SKM-1 treated with dmso at 0.1 percent for 144 hours (cell line): ENCODE results near the gene SMARCC1.
"Not testable (repeated sequence)": the region's sequence is repeated elsewhere in the genome, so short reads cannot be mapped to it uniquely, and the experiment has no call there.

Experiments used
- DNase-seq: peaks from one replicate; lab custom pipeline; 2025; ENCODE audit not compliant: unreplicated experiment; lab: John Stamatoyannopoulos, UW

The SMARCC1 gene

DNA sequence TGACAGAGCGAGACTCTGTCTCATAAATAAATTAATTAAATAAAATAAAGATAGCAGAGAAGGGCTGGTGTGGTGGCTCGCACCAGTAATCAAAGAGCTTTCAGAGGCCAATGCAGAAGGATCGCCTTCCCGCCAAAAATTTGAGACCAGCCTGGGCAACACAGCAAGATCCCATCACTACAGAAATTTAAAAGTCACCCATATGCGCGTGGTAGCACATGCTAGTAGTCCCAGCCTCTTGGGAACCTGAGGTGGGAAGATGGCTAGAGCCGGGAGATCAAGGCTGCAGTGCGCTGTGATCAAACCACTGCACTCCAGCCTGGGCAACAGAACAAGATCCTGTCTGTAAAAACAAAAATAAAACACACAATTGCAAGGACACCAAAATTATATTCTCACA lies 9.6 kb downstream of the SMARCC1 start:
- DNase-seq: no peak

GRCh38 chr3:47766186-47766585 lies 15.5 kb downstream of the SMARCC1 start:
- no peak for DNase-seq

- DNase-seq: no peak
Observed at GRCh38 chr3:47762233-47762632, 19.5 kb downstream of the SMARCC1 start.

DNA sequence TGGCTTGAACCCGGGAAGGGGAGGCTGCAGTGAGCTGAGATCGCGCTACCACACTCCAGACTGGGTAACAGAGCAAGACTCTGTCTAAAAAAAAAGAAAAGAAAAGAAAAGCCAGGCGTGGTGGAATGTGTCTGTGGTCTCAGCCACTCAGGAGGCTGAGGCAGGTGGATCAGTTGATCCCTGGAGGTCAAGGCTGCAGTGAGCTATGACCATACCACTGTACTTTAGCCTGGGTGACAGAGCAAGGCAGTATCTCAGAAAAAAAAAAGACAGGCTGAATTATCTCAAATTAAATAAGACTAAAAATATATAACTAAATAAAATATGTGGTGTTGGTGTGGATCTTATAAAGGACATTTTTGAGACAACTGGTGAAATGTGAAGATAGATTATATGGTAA lies 20.6 kb downstream of the SMARCC1 start:
- DNase-seq: no peak

DNA sequence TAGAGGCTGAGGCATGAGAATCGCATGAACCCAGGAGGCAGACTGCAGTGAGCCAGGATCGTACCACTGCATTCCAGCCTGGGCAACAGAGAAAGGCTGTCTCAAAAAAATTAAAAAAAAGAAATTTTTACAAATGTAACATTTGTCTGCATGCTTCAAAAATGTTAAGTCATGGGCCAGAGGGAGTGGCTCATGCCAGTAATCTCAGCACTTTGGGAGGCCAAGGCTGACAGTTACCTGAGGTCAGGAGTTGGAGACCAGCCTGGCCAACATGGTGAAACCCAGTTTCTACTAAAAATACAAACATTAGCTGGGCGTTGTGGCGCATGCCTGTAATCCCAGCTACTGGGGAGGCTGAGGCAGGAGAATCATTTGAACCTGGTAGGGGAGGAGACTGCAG lies 21.5 kb downstream of the SMARCC1 start:
- DNase-seq: not testable (repeated sequence)

GRCh38 chr3:47758261-47759025 lies 23.2 kb downstream of the SMARCC1 start:
- DNase-seq: no peak

DNA sequence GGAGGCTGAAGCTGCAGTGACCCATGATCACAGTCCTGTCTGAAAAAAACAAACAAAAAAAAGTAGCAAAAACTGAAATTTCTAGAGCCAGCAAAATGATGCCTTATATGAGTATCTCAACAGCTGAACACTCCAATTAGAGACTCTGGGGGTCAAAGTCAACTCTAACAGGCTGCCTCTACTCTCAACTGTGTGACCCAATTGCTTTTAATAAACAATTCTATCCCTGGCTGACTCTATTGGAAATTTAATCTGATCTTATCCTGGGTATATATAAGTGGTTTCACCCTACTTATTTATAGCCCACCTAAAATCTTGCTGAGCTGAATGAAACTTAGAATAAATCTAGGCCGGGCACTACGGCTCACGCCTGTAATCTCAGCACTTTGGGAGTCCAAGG lies 29.0 kb downstream of the SMARCC1 start:
- no peak for DNase-seq

DNA sequence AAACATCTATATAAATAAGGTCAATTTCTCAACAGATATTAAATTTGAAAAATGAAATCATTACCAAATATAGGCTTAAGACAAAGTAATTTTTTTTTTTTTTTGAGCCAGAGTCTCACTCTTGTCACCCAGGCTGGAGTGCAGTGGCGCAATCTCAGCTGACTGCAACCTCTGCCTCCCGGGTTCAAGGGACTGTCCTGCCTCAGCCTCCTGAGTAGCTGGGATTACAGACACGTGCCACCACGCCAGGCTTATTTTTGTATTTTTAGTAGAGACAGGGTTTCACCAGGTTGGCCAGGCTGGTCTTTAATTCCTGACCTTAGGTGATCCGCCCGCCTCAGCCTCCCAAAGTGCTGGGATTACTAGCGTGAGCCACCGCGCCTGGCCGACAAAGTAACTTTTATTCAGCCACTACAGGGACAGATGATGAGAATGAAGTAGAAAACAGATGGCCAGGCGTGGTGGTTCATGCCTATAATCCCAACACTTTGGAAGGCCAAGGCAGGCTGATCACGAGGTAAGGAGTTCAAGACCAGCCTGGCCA lies 30.8 kb downstream of the SMARCC1 start:
- DNase-seq: not testable (repeated sequence)

DNA sequence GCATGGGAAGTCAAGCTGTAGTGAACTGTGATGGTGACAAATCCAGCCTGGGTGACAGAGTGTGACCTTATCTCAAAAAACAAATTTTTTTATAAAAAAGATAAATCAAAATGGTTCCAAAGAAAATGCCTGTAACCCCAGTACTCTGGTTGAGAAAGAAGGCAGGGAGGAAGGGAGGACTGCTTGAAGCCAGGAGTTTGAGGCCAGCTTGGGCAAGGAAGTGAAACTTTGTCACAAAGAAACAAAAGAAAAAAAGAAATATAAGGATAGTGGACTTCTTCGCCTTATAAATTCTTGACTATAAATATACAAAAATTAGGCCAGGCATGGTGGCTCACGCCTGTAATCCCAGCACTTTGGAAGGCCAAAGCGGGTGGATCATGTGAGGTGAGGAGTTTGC lies 34.1 kb downstream of the SMARCC1 start:
- no peak for DNase-seq

GRCh38 chr3:47746264-47746663 lies 35.4 kb downstream of the SMARCC1 start:
- DNase-seq: no peak

DNA sequence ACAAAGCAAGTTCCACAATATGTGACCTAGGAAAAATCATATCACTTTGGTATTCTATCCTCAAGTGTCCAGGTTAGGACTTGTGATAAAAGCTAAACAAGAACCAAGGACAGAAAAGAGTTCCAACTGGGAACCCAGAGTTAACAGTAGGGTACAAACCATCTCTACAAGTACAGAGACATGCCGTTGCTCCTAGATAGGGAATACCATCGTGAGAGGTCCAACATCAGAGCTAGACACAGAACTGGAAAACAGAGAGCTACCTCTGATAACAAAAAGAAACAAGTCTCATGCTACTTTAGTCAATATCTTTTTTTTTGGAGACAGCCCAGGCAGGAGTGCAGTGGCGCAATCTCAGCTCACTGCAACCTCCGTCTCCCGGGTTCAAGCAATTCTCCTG lies 37.8 kb downstream of the SMARCC1 start:
- no peak for DNase-seq

- DNase-seq: not testable (repeated sequence)
Observed at GRCh38 chr3:47743352-47743751, 38.3 kb downstream of the SMARCC1 start.

DNA sequence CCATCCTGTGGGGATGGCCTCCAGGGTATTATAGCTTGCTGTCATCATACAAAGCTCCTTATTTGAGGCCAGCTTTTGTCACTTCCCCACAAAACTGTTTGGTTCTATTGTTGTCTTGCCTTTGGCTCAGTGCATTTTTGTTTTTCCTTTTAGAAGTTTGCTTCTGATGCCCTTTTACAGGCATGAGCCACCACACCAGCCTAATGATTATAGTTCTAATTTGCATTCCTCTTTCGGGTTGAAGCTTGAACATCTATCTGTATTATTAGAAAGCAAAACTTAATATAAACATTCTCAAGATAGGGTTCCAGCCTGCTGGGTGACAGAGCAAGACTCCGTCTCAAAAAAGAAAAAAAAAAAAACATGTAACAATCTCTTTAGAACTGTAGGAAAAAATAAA lies 39.8 kb downstream of the SMARCC1 start:
- no peak for DNase-seq

- no peak for DNase-seq
Observed at GRCh38 chr3:47732143-47732542, 49.5 kb downstream of the SMARCC1 start.

DNA sequence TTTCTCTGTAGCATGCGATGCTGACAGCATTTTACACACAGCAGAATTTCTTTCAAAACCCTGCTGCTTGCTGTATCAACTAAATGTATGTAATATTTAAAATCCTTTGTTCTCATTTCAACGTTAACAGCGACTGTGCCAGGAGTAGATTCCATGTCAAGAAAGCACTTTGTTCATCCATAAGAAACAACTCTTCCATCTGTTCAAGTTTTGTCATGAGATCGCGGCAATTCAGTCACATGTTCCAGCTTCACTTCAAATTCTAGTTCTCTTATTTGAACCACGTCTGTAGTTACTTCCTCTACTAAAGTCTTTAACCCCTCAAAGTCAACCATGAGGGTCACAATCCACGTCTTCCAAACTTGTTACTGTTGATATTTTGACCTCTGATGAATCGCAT lies 50.6 kb downstream of the SMARCC1 start:
- no peak for DNase-seq

DNA sequence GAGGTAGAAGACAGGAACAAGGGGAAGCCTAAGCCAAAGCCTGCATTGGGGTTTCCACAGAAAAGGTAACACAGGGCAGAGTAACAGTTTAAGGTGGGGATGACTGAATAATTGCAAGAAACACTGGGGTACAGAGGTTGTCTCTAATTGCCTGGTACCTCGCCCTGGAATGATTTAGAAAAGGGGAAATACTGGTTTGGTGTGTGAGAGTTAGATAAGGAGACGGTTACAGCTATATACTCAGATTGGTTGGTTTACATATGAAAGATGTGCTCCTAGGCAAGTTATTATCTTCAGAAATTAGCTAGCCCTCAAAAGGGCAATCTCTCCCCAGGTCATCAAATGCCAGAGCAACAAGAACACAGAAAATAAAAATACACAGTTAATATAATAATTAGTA lies 58.8 kb downstream of the SMARCC1 start:
- DNase-seq: no peak

DNA sequence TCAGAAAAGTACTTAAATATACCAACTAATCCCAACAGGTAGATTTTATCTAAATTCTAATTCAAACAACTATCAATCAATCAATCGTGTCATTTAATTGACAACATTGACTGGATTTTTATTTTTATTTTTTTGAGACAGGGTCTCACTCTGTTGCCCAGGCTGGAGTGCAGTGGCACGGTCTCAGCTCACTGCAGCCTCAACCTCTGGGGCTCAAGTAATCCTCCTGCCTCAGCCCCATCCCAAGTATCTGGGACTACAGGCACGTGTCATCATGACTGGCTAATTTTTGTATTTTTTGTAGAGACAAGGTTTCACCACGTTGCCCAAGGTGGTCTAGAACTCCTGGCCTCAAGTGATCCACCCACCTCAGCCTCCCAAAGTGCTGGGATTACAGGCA lies 64.2 kb downstream of the SMARCC1 start:
- not testable (repeated sequence) for DNase-seq

GRCh38 chr3:47716656-47717055 lies 65.0 kb downstream of the SMARCC1 start:
- DNase-seq: no peak

DNA sequence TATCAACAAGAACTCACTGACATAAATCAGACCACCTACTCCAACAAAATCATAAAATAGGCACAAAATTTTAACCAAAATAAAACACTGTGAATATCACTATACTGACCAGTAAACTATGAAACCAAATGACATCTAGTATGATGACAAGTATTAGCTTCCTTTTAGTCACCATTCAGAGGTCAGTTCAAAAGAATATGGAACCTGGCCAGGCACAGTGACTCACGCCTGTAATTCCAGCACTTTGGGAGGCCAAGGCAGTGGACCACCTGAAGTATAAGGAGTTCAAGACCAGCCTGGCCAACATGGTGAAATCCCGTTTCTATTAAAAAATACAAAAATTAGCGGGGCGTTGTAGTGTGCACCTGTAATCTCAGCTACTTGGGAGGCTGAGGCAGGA lies 65.8 kb downstream of the SMARCC1 start:
- no peak for DNase-seq

DNA sequence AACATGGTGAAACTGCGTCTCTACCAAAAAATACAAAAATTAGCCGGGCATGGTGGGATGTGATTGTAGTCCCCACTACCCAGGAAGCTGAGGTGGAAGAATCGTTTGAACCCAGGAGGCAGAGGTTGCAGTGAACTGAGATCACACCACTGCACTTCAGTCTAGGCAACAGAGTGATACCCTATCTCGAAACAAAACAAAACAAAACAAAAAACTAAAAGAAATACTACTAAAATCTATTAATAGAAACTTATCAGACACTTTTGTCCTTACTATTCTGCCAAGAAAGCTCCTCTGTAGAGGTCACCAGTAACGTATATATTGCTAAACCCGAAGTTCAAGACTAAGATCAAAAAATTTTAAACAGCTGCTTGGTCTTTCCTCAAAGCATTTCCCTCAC lies 67.1 kb downstream of the SMARCC1 start:
- no peak for DNase-seq

GRCh38 chr3:47713655-47714054 lies 68.0 kb downstream of the SMARCC1 start:
- DNase-seq: no peak

DNA sequence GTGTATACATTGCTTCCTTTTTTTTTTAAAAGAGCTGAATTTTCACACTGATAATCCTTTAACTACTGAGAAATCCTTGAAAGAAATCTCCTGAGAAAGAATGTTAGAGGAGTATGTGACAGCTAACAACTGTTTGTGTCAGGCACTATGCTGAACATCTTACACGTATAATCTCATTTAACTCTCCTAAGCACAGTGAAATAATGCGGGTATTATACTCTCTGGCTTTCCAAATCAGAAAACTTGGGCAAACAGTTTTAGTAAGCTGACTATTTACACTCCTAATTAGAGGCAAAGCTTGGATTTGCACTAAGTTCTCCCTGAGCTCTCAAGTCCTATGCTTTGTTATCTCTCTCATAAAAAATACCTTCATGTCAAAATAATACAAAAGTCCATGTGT lies 69.3 kb downstream of the SMARCC1 start:
- DNase-seq: no peak

GRCh38 chr3:47711596-47711995 lies 70.1 kb downstream of the SMARCC1 start:
- DNase-seq: no peak
